Mesodermal cell (in vitro differentiated cells): Measurements from ENCODE around the gene TTC21B. TPM values are rescaled to one million over a fixed set of nuclear protein-coding genes. Genes with fewer than 3 reads are reported as not detected.
"Not testable (repeated sequence)": the region's sequence is repeated elsewhere in the genome, so short reads cannot be mapped to it uniquely, and the experiment has no call there.

ENCODE experiments used
- H3K27ac ChIP-seq: 2 replicates; pipeline ENCODE4 v1.7.0; 2013; ENCODE audit warnings: mild to moderate bottlenecking, low read depth, low read length, moderate library complexity; ENCODE audit not compliant: severe bottlenecking
- H3K36me3 ChIP-seq: 2 replicates; pipeline ENCODE4 v1.7.1; 2013; ENCODE audit warnings: mild to moderate bottlenecking, low read length, moderate library complexity; ENCODE audit not compliant: control insufficient read depth, insufficient read depth
- H3K4me1 ChIP-seq: one replicate; pipeline ENCODE4 v1.7.1; 2013; ENCODE audit warnings: mild to moderate bottlenecking, low read length; ENCODE audit not compliant: insufficient read depth, control insufficient read depth, poor library complexity, severe bottlenecking
- H3K4me3 ChIP-seq: 2 replicates; pipeline ENCODE4 v1.7.0; 2013; ENCODE audit warnings: low read length, control low read depth, mild to moderate bottlenecking; ENCODE audit not compliant: insufficient read depth, poor library complexity, severe bottlenecking; ENCODE audit errors: extremely low read depth
- H3K9me3 ChIP-seq: 2 replicates; pipeline ENCODE4 v1.7.1; 2013; ENCODE audit warnings: mild to moderate bottlenecking, low read length, moderate library complexity; ENCODE audit not compliant: control insufficient read depth
- WGBS, 2 experiments: methylation state at CpG; one replicate each; pipeline ENCODE4 v1.1.5; 2013; ENCODE audit warnings: missing lambda C conversion rate in 2 of 2; ENCODE audit not compliant: insufficient coverage in 2 of 2; 5-methylcytosine and 5-hydroxymethylcytosine counted together
- polyA plus RNA-seq, 2 experiments: library from polyadenylated mRNA; stranded (reverse); fragments of 50-300 nt; gene quantifications; one replicate each; pipeline ENCODE4 v1.2.3, GENCODE V29; 2013

The TTC21B gene
- 14.6 TPM for polyA plus RNA-seq (2013, experiment 1 of 2)
- 11.4 TPM for polyA plus RNA-seq (2013, experiment 2 of 2)

GRCh38 chr2:165953655-165954606 is at the start of gene TTC21B:
Gene TTC21B (minus strand): TSS chr2:165953776. CDS start chr2:165953705, 71 bp downstream.
- Histone ChIP-seq H3K27ac (peak within 1 kb of the TSS; percentile 91), H3K4me1 (no peaks in the 10 kb centered on the region), H3K9me3 (no peaks in the 10 kb centered on the region), H3K36me3 (peaks cover under 1% of the 10 kb centered on the region), H3K4me3 (peak within 1 kb of the TSS; percentile 67)
- 0 to 1% methylated on average over 27 to 34 of the region's 55 CpGs for WGBS, 2 experiments

- Histone ChIP-seq H3K27ac (no peak overlapping the region), H3K4me1 (no peaks in the 10 kb centered on the region), H3K4me3 (no peak overlapping the region), H3K9me3 (no peaks in the 10 kb centered on the region), H3K36me3 (no peaks in the 10 kb centered on the region)
- whole genome bisulfite sequencing, 2 experiments, result 42% methylated on average over 2 of the region's 2 CpGs; no CpG with 5 or more reads in 1 of the 2 experiments
Measured at GRCh38 chr2:166000401-166000800, 46.8 kb upstream of the TTC21B start.

- H3K36me3 ChIP-seq, result no peaks in the 10 kb centered on the region
- no peak overlapping the region for H3K27ac ChIP-seq
- H3K4me3 ChIP-seq, result no peak overlapping the region
- no peaks in the 10 kb centered on the region for H3K9me3 ChIP-seq
- no peaks in the 10 kb centered on the region for H3K4me1 ChIP-seq
Measured at GRCh38 chr2:165990846-165991245, 37.3 kb upstream of the TTC21B start.

GRCh38 chr2:165989851-165990250 is 36.3 kb upstream of the TTC21B start:
- no peaks in the 10 kb centered on the region for H3K36me3 ChIP-seq
- no peaks in the 10 kb centered on the region for H3K4me1 ChIP-seq
- no peaks in the 10 kb centered on the region for H3K9me3 ChIP-seq
- no peak overlapping the region for H3K4me3 ChIP-seq
- no CpG with 5 or more reads among the region's 1 CpG for WGBS, 2 experiments
- no peak overlapping the region for H3K27ac ChIP-seq

GRCh38 chr2:165985120-165985519 is 31.5 kb upstream of the TTC21B start:
- no peaks in the 10 kb centered on the region for H3K4me1 ChIP-seq
- no peak overlapping the region for H3K4me3 ChIP-seq
- H3K9me3 ChIP-seq, result no peaks in the 10 kb centered on the region
- H3K27ac ChIP-seq, result no peak overlapping the region
- no peaks in the 10 kb centered on the region for H3K36me3 ChIP-seq

GRCh38 chr2:165972161-165972560 is 18.6 kb upstream of the TTC21B start:
- not testable (repeated sequence) for H3K4me3 ChIP-seq, H3K36me3 ChIP-seq, H3K27ac ChIP-seq, H3K4me1 ChIP-seq, H3K9me3 ChIP-seq

GRCh38 chr2:165970663-165971062 is 17.1 kb upstream of the TTC21B start:
- 86% methylated on average over 1 of the region's 1 CpG; no CpG with 5 or more reads in 1 of the 2 experiments for WGBS, 2 experiments
- Histone ChIP-seq H3K27ac (no peak overlapping the region), H3K9me3 (no peaks in the 10 kb centered on the region), H3K36me3 (no peaks in the 10 kb centered on the region), H3K4me1 (no peaks in the 10 kb centered on the region), H3K4me3 (no peak overlapping the region)

- H3K9me3 ChIP-seq, result no peaks in the 10 kb centered on the region
- H3K4me3 ChIP-seq, result no peak overlapping the region
- H3K4me1 ChIP-seq, result no peaks in the 10 kb centered on the region
- no peak overlapping the region for H3K27ac ChIP-seq
- no peaks in the 10 kb centered on the region for H3K36me3 ChIP-seq
- WGBS, 2 experiments, result no CpG with 5 or more reads among the region's 2 CpGs
Measured at GRCh38 chr2:165969227-165969626, 15.7 kb upstream of the TTC21B start.

GRCh38 chr2:165967746-165968145 is 14.2 kb upstream of the TTC21B start:
- Histone ChIP-seq H3K27ac (no peak overlapping the region), H3K36me3 (no peaks in the 10 kb centered on the region), H3K4me1 (no peaks in the 10 kb centered on the region), H3K4me3 (no peak overlapping the region), H3K9me3 (no peaks in the 10 kb centered on the region)
- WGBS, 2 experiments, result 84 to 90% methylated on average over 2 to 3 of the region's 3 CpGs

GRCh38 chr2:165961818-165962217 is 8.2 kb upstream of the TTC21B start:
- Histone ChIP-seq H3K36me3 (no peaks in the 10 kb centered on the region), H3K9me3 (no peaks in the 10 kb centered on the region), H3K4me3 (no peak overlapping the region), H3K4me1 (no peaks in the 10 kb centered on the region), H3K27ac (no peak overlapping the region)
- 94 to 100% methylated on average over 1 to 2 of the region's 4 CpGs for WGBS, 2 experiments

GRCh38 chr2:165959371-165959770 is 5.8 kb upstream of the TTC21B start:
- H3K27ac ChIP-seq, result no peak overlapping the region
- no peaks in the 10 kb centered on the region for H3K4me1 ChIP-seq
- no peaks in the 10 kb centered on the region for H3K9me3 ChIP-seq
- H3K4me3 ChIP-seq, result no peak overlapping the region
- H3K36me3 ChIP-seq, result no peaks in the 10 kb centered on the region
- 100% methylated on average over 1 of the region's 4 CpGs for WGBS, 2 experiments
